GF-D8 (cell line): ENCODE results near the gene ALAS1.
"Not testable (repeated sequence)": the region's sequence is repeated elsewhere in the genome, so short reads cannot be mapped to it uniquely, and the experiment has no call there.

ENCODE experiments used
- DNase-seq: peaks from one replicate; lab custom pipeline; 2025; lab: John Stamatoyannopoulos, UW

Gene ALAS1

GRCh38 chr3:52176951-52177700 is 20.8 kb upstream of the ALAS1 start:
- DNase-seq, result no peak

DNA sequence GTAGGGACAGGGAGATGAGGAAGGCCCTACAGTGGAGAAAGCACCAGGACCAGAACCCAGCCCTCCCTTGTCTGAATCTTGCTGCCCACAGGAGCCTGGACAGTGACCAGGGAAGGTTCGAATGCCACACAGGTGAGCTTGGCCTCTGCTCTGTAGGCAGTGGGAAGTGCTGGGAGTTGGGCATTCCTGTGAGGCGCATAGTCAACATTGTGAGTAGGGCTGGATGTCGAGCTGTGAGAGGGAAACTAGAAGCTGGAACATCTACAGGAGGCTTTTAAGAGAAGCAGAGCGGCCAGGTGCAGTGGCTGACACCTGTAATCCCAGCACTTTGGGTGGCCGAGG is 20.3 kb upstream of the ALAS1 start:
- no peak for DNase-seq

DNA sequence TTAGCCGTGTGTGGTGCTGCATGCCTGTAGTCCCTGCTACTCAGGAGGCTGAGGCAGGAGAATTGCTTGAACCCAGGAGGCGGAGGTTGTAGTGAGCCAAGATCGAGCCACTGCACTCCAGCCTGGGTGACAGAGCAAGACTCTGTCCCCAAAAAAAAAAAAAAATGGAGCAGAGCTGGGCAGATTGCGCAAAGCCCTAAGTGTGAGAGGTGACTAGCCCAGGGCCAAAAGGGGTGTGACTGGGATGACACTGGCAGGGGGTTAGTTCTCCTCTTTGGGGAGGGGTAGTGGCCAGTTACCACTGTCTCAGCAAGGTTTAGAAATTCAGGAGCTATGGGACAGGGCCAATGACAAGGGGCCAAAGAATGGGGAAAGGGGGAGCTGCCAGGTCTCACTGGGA is 19.8 kb upstream of the ALAS1 start:
- not testable (repeated sequence) for DNase-seq

- DNase-seq, result no peak
These were observed 19.4 kb upstream of the ALAS1 start for GRCh38 chr3:52178537-52178936.

DNA sequence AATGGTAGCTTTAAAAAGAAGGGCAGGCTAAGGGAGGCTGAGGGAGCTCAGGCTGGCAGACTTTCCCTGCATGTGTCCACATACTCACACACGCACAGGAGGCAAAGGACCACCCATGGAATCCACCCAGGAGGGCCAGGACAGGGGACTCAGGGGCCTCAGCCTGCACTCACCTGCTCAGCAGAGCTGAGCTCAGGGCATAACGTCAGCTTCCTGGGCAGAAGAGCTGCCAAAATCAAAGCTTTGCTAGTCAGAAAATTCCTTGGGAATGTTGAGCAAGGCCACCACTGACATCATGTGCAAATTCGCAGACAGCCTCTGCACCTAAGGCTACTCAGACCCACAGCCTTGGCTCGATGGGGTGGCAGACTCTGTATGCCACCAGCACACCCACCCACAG is 16.4 kb upstream of the ALAS1 start:
- no peak for DNase-seq

- DNase-seq, result peak; percentile 85
These were observed 15.8 kb upstream of the ALAS1 start for GRCh38 chr3:52182196-52182595.

DNA sequence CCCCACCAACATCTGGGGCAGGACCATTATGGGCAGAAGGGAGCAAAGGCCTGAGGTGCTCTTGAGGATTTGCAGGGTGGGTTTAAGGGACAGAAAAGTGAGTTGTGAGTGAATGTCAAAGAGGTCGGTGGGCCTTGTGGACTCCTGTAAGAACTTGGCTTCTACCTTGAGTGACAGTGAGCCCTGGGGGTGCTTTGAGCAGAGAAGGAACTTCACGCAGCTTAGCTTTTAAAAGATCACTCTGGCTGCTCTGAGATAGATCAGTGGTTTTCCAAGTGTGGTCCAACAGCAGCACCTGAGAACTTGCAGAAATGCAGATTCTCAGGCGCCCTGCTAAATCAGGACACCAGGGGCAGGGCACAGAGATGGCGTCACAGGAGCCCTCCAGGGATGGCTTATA is 15.3 kb upstream of the ALAS1 start:
- no peak for DNase-seq

- no peak for DNase-seq
These were observed 14.0 kb upstream of the ALAS1 start for GRCh38 chr3:52183786-52184445.

- no peak for DNase-seq
These were observed 13.3 kb upstream of the ALAS1 start for GRCh38 chr3:52184690-52185089.

- no peak for DNase-seq
These were observed 12.6 kb upstream of the ALAS1 start for GRCh38 chr3:52185311-52185710.

GRCh38 chr3:52185837-52186236 is 12.1 kb upstream of the ALAS1 start:
- peak; percentile 91 for DNase-seq

DNA sequence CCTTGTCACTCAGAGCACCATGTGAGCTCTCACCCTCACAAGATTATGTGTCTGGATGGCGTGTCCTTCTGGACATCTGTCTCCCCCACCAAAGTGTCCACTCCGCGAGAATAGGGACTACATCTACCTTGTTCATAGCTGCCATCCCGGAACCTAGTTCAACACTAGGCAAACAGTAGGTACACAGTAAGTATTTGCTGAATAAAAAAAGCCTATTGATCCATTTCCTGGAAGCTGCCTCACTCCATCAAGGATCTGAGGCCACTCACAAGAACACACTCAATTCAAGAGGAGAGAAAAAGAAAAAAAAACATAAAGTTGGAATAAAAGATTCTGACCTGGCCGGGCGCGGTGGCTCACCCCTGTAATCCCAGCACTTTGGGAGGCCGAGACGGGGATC is 11.2 kb upstream of the ALAS1 start:
- DNase-seq, result no peak

- DNase-seq, result peak; percentile 43
These were observed 9.4 kb upstream of the ALAS1 start for GRCh38 chr3:52188556-52188955.

DNA sequence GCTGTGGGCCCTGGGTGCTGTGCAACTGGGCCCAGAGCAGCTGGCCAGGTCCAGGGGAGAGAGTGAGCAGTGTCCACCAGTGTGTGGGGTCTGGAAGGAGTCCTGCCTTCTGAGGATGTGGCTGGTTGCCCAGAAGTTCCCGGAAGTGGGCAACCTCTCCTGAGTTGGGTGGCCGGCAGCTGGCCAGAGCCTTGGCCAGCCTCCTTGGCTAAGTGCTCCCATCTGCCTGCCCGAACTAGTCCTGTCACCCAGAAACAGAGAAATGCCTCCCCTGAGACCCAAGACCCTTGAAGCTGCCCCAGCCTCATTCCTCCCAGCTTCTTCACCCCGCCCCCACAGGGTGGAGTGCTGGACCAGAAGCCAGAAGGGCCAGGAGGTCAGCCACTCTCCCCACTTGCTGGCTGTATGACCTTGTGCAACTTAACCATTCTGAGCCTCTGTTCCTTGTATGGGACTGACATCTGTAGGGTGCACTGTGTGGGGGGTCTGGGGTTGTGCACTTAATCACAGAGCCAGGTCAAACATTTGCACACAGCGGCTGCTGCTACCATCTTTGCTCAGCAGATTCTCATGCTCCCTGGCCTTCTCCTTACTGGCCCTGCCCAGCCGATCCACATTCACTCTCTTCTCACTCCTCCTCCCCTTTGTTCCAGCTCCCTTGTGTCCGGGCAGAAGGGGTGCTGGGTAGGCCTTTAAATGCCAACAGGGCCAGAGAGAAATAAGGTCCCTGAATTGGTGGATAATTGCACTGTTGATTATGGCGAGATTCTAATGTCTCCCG is 7.5 kb upstream of the ALAS1 start:
- no peak for DNase-seq

DNA sequence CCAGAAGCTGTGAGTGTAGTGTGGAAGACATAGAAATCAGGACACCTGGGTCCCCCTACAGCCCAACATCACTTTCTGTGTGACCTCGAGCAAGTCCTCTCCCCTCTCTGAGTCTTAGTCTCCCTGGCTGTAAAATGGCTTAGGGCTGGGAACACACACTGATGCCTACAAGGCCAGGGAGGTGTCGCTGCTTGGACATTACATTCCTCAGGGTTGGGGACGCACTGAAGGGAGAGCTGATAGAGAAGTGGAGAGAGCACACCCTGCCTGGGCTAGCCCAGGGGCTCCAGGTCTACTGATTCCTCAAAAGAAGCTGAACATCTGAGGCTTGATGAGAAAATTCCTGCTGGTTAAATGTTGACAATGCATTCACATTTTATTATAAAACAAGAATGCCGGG is 6.3 kb upstream of the ALAS1 start:
- DNase-seq, result no peak

DNA sequence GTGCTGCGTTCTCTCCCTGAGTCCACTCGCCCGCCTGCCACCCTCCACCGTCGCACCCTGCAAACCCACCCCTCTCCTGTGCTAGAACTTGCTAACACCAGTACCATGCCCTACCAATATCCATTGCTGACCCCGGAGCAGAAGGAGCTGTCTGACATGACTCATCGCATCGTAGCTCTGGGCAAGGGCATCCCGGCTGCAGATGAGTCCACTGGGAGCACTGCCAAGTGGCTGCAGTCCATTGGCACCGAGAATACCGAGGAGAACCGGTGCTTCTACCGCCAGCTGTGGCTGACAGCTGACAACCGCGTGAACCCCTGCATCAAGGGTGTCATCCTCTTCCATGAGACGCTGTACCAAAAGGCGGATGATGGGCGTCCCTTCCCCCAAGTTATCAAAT is 4.9 kb upstream of the ALAS1 start:
- DNase-seq, result no peak

DNA sequence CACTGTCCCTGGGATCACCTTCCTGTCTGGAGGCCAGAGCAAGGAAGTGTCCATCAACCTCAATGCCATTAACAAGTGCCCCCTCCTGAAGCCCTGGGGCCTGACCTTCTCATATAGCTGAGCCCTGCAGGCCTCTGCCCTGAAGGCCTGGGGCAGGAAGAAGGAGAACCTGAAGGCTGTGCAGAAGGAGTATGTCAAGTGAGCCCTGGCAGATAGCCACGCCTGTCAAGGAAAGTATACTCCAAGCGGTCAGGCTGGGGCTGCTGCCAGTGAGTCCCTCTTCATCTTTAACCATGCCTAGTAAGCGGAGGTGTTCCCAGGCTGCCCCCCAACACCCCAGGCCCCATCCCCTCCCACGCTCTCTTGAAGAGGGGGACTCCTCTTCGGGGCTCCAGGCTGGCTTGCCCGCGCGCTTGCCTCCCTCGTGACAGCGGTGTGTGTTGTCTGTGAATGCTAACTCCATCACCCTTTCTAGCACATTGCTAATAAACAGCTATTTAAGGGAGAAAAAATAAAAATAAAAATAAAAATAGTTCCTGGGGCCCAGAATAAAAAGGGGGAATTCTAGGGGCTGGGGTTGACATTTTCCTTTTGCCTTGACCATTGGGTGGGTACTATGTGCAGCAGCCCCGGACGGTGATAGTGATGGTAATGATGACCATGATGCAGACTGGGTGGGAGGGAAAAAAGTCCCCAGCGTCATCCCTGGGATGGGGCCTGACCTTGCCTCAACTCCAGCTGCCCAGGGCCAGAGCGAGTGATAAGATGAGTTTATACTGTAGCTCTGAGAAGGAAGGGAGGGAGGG is 3.3 kb upstream of the ALAS1 start:
- DNase-seq, result no peak

DNA sequence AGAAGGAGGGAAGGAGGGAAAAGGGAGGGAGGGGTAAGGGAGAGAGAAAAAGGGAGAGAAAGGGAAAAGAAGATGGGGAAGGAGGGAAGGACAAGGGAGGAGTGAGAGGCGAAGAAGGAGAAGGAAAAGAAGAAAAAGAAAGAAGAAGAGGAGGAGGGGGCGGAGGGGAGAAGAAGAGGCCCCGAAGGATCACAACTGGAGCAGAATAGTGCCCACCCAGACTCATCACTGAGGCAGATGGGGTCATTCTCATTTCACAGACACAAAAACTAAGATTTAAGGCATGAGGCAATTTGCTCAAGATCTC is 2.7 kb upstream of the ALAS1 start:
- DNase-seq, result no peak

GRCh38 chr3:52195823-52196331 is 2.1 kb upstream of the ALAS1 start:
- peak; percentile 74 for DNase-seq

DNA sequence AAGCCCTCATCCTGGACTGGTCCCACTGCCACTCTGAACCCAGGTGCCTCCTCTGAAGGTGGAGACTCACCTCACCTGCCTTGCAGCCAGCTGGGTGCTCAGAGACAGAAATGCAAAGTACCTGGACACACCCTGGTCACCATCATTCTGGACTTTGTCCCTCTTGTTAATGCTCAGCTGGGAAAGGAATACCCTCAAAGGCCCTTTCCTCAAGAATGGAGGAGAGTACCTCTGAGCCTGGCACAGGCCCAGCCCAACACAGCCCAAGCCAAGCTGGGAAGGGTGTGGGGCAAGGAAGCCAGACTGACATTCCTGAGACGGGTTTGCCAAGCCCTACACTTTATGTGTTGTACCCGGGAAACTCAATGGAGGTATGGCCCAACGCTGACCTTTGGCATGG is 983 bp upstream of the ALAS1 start:
- no peak for DNase-seq

GRCh38 chr3:52197499-52197841 is 490 bp upstream of the ALAS1 start:
- no peak for DNase-seq
